MCF 10A (cell line): ENCODE measurements around the gene FRRS1L. TPM values are rescaled to one million over a fixed set of nuclear protein-coding genes. Genes with fewer than 3 reads are reported as not detected.

Experiments
- BruUV-seq: library from RNA; stranded (reverse); fragments of 400-500 nt; replicated peaks from 2 replicates; lab custom pipeline; 2021; lab: Mats Ljungman, UMichigan
- CTCF ChIA-PET: fragments of 300-600 bp; sonication (Branson Sonifier 250); formaldehyde crosslinking; extraction: SDS; loops from one replicate; lab custom pipeline; 2021; ENCODE audit warnings: antibody characterized with exemption, inconsistent platforms; lab: Yijun Ruan, JAX
- POLR2A ChIA-PET: fragments of 300-600, 350-650 bp; sonication (Branson Sonifier 250); formaldehyde crosslinking; extraction: SDS; loops from one replicate; lab custom pipeline; 2020; ENCODE audit warnings: antibody characterized with exemption, inconsistent platforms; lab: Yijun Ruan, JAX
- DNase-seq: peaks from one replicate; pipeline ENCODE4 v3.0.0-alpha.2; 2018; ENCODE audit not compliant: unreplicated experiment
- H3K27ac Mint-ChIP-seq: one replicate; pipeline ENCODE4 v1.8.0; 2022; ENCODE audit warnings: mild to moderate bottlenecking, low read depth, mixed read lengths; ENCODE audit not compliant: unreplicated experiment
- H3K27me3 Mint-ChIP-seq: one replicate; pipeline ENCODE4 v1.8.0; 2022; ENCODE audit warnings: mixed read lengths; ENCODE audit not compliant: insufficient read depth, unreplicated experiment
- H3K36me3 Mint-ChIP-seq: one replicate; pipeline ENCODE4 v1.8.0; 2022; ENCODE audit warnings: mild to moderate bottlenecking, moderate library complexity, mixed read lengths; ENCODE audit not compliant: insufficient read depth, unreplicated experiment
- H3K4me1 Mint-ChIP-seq: one replicate; pipeline ENCODE4 v1.8.0; 2022; ENCODE audit warnings: mixed read lengths; ENCODE audit not compliant: insufficient read depth, unreplicated experiment
- H3K4me3 Mint-ChIP-seq: one replicate; pipeline ENCODE4 v1.8.0; 2022; ENCODE audit warnings: mild to moderate bottlenecking, moderate library complexity, mixed read lengths; ENCODE audit not compliant: unreplicated experiment
- H3K9me3 Mint-ChIP-seq: one replicate; pipeline ENCODE4 v1.8.0; 2022; ENCODE audit warnings: mixed read lengths; ENCODE audit not compliant: unreplicated experiment
- intact Hi-C: fragments of 100-400 bp; cut with micrococcal nuclease; formaldehyde crosslinking; loops from 2 replicates; pipeline ENCODE4 v1.14.1; 2022
- total RNA-seq: library from RNA; stranded (reverse); gene quantifications from 2 replicates; pipeline ENCODE4 v1.2.3, GENCODE V29; 2022
- TF ChIP-seq, protein P1 (sequence below): fragments of 200-600 bp; IDR thresholded peaks from one replicate; pipeline ENCODE4 v1.8.0; 2022; ENCODE audit warnings: antibody characterized with exemption, mild to moderate bottlenecking; ENCODE audit not compliant: unreplicated experiment

The FRRS1L gene
- total RNA-seq, 1 experiment from 2014 or later: not detected

DNA sequence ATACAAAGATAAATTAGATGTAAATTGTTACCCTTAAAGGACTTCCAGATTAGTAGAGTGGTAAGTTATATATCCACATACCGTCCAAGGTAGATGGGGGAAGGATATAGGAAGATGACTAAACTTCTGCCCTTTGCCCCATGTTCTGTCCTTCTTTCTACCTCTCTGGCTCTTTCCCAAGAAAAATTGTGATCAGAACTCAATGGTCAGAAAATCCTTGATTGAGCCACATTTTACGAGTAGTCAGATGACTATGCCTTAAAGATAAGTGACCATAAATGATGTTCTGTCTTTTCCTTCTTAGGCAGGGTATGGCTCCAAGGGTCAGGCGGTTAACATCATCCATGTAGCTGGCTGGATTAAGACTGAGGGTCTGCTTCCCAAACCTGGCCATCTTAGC lies 4.4 kb downstream of the FRRS1L start:
- H3K9me3 Mint-ChIP-seq: no peaks in the 10 kb centered on the region
- no TSS peak for BruUV-seq
- TF ChIP-seq, protein P1, sequence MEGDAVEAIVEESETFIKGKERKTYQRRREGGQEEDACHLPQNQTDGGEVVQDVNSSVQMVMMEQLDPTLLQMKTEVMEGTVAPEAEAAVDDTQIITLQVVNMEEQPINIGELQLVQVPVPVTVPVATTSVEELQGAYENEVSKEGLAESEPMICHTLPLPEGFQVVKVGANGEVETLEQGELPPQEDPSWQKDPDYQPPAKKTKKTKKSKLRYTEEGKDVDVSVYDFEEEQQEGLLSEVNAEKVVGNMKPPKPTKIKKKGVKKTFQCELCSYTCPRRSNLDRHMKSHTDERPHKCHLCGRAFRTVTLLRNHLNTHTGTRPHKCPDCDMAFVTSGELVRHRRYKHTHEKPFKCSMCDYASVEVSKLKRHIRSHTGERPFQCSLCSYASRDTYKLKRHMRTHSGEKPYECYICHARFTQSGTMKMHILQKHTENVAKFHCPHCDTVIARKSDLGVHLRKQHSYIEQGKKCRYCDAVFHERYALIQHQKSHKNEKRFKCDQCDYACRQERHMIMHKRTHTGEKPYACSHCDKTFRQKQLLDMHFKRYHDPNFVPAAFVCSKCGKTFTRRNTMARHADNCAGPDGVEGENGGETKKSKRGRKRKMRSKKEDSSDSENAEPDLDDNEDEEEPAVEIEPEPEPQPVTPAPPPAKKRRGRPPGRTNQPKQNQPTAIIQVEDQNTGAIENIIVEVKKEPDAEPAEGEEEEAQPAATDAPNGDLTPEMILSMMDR: no peak
- ChIA-PET CTCF (interaction anchor here (0.9 kb wide), 1 partner anchor 11 kb away, joined by 3 read pairs; no protein-coding TSS in a partner anchor), POLR2A (interaction anchor here (0.9 kb wide), 2 partner anchors 9 to 18 kb away, joined by 3 read pairs; no protein-coding TSS in a partner anchor)
- H3K27ac Mint-ChIP-seq: no peak overlapping the region
- H3K27me3 Mint-ChIP-seq: peaks cover 10% of the 10 kb centered on the region
- H3K4me3 Mint-ChIP-seq: no peak overlapping the region
- no peaks in the 10 kb centered on the region for H3K36me3 Mint-ChIP-seq
- DNase-seq: no peak
- no peaks in the 10 kb centered on the region for H3K4me1 Mint-ChIP-seq
- intact Hi-C loops: no loop called here

DNA sequence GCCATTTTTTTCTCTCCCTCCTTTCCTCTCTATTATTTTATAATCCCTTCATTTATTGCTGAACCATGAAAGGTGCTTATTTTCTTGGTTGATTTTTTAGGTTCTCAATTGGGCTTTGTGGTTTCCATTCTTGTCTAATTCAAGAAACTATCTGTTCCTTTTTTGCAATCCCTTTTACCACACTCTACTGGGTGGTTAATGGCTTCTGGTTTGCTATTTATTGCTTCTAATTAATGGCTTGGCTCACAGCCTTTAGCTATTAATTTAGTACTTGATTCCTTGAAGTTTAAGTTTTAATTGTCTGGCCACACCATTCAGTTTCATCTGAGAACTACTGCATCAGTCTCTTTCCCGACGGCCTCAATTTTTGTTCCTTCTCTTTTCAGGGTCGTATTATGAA lies 5.6 kb downstream of the FRRS1L start:
- Mint-ChIP-seq H3K9me3 (no peaks in the 10 kb centered on the region), H3K27ac (no peak overlapping the region), H3K27me3 (peaks cover 10% of the 10 kb centered on the region), H3K36me3 (no peaks in the 10 kb centered on the region), H3K4me3 (no peak overlapping the region), H3K4me1 (no peaks in the 10 kb centered on the region)
- BruUV-seq: no TSS peak
- POLR2A ChIA-PET: interaction anchor here (0.6 to 0.9 kb wide), 2 partner anchors 8 to 1425 kb away, joined by 3 read pairs; no protein-coding TSS in a partner anchor
- intact Hi-C loops: no loop called here
- TF ChIP-seq, protein P1: no peak
- DNase-seq: no peak
- CTCF ChIA-PET: interaction anchor here (0.8 kb wide), 1 partner anchor 117 kb away, joined by 3 read pairs; no protein-coding TSS in a partner anchor

DNA sequence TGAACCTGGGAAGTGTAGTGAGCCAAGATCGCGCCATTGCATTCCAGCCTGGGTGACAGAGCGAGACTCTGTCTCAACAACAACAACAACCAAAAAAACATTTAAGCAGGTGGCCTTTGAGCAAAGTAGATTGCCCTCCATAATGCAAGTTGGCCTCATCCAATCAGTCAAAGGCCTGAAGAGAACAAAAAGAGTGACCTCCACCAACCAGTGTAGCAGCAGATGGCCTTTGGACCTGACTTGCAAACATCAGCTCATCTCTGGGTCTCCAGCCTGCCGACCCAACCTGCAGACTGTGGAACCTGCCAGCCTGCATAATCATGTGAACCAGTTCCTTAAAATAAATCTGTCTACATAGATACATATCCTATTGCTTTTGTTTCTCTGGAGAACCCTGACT lies 7.5 kb downstream of the FRRS1L start:
- no peak overlapping the region for H3K4me3 Mint-ChIP-seq
- ChIA-PET POLR2A (no interaction called here), CTCF (no interaction called here)
- no peak overlapping the region for H3K27ac Mint-ChIP-seq
- TF ChIP-seq, protein P1: no peak
- DNase-seq: no peak
- no TSS peak for BruUV-seq
- no peaks in the 10 kb centered on the region for H3K36me3 Mint-ChIP-seq
- H3K4me1 Mint-ChIP-seq: no peaks in the 10 kb centered on the region
- H3K9me3 Mint-ChIP-seq: no peaks in the 10 kb centered on the region
- intact Hi-C loops: no loop called here
- peaks cover 10% of the 10 kb centered on the region for H3K27me3 Mint-ChIP-seq

GRCh38 chr9:109158651-109159050 lies 8.4 kb downstream of the FRRS1L start:
- TF ChIP-seq, protein P1: no peak
- Mint-ChIP-seq H3K36me3 (no peaks in the 10 kb centered on the region), H3K9me3 (no peaks in the 10 kb centered on the region), H3K4me1 (no peaks in the 10 kb centered on the region), H3K27ac (no peak overlapping the region), H3K4me3 (no peak overlapping the region), H3K27me3 (peaks cover 10% of the 10 kb centered on the region)
- POLR2A ChIA-PET: no interaction called here
- CTCF ChIA-PET: no interaction called here
- no TSS peak for BruUV-seq
- DNase-seq: no peak
- intact Hi-C loops: no loop called here
